GM18870 (cell line): ENCODE data around the gene PCYT2.

ENCODE experiments used
- ATAC-seq: cut with Tn5 transposase; IDR thresholded peaks from one replicate; pipeline ENCODE4 v1.9.1; 2021; ENCODE audit warnings: moderate library complexity; ENCODE audit not compliant: unreplicated experiment

The PCYT2 gene

GRCh38 chr17:81877569-81877968 is 33.6 kb downstream of the PCYT2 start:
- no peak for ATAC-seq

- no peak for ATAC-seq
Observed at GRCh38 chr17:81871387-81872230, 39.6 kb downstream of the PCYT2 start.

DNA sequence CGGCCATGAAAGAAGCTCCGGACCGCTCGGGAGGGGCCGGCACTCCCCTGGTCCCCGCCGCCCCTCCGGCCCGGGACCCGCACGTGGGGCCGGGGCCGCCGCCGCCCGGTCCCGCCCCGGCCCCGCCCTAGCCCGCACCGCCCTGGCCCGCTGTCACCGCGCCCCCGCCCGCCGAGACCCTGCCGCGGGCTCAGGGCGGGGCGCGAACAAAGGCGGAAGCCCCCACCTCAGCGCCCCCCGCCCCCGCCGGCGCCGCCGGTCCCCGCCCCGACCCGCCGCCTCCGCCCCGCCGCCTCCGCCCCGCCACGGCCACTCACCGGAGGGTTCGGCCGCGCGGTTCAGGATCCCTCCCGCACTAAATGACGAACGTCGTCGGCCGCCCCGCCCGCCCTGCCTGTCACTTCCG is 40.2 kb downstream of the PCYT2 start, which contains the start of gene ARHGDIA:
Gene ARHGDIA (minus strand): TSS at position 357 of the 406 bp plus-strand sequence. CDS start 1,407 bp downstream, outside the sequence.
- ATAC-seq, result no peak

DNA sequence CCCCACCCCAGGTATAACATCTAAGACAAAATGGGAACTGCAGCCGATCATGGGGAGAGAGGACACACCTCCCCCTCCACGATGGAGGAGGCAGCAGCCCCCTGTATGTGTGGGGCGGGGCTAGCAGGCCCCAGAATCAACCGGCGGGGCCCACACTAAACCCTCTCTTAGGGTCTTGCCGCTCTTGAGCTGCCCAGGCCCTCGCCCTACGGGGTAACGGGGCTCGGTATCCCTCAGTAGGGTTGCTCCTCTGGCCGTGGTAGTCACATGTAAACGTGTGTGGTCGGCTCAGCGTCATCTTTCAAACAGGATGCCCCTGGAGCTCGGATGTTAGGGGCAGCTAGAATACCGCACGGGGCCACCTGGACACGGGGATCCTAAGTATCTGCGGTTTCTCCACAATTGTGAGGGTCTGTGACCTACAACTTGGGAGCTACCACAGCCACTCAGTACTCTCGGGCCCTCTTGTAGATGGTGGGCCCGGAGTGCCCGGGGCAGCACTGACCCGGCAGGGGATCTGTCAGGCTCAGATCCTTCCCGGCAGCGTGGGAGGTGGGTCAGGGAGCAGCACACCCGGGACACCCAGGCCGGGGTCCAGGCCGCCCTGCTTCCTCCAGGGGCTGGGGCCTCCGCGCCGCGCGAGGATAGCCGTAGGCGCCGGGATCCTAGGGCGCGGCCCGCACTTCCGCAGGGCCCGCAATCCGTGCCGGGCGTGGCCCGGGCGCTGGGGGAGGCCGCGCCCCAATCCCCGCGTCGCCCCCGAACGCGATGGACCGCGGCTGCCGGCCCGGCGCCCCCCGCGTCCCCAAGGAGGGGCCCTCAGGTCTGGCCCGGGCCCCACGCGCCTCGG is 40.8 kb downstream of the PCYT2 start:
- no peak for ATAC-seq

DNA sequence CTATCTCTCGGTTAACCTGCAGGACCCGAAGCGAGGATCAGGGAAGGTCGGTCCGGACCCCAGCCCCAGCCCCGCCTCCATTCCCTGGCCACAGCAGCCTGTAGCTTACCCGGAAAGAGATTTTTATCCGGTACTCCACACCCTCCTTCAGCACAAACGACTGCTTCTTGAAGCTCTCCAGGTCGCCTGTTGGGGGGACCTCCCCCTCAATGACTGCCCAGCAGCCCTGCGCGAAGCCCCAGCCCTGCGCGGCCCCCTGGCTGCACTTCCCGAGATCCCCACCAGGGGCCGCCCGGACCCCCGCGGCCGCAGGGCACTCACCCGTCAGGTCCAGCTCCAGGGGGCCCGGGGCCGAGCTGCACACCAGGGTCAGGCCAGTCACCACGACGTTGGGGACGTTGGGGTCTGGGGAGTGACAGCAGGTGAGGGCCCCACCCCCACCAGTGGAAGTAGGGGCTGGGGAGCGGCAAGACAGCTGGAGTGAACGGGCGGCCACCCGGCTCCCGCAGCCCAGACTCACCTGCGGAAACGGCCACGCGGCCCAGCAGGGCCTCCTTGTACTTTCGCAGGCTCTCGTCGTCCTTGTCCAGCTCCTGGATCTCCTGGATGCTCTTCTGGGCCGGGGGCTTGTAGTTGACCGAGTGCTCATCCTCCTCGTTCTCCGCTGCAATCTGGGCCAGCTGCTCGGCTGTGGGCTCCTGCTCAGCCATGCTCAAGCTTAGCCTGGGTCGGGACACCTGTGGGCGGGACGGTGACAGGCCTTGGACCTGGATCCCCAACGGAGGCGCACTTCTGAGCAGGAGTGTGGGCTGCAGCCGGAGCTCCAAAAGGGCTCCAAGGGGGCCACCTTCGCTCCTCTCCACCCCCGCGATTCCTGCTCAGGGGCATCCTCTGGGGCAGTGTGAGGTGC is 41.7 kb downstream of the PCYT2 start:
- ATAC-seq, result no peak

DNA sequence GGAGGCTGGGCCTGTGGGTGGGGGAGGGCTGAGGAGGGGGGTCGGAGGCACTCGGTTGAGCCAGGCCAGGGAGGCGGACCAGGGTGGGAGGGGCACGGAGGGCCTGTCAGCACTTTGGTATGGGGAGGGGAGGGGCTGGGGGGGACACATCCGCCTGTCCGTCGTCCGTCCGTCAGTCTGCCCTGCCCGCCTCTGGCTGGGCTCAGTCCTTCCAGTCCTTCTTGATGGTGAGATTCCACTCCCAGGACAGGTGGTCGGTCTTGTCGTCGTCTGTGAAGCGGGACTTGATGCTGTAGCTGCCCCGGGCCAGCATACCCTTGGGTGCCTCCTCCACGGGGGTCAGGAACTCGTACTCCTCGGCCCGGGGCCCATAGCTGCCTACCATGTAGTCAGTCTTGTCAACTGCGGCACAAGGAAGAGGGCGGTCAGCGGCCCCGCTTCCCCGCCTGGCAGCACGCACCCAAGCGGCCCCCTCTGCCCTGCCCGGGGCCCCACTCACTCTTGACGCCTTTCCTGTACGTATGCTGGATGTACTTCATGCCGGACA is 42.5 kb downstream of the PCYT2 start:
- no peak for ATAC-seq

GRCh38 chr17:81867991-81868673 is 43.1 kb downstream of the PCYT2 start:
- no peak for ATAC-seq

DNA sequence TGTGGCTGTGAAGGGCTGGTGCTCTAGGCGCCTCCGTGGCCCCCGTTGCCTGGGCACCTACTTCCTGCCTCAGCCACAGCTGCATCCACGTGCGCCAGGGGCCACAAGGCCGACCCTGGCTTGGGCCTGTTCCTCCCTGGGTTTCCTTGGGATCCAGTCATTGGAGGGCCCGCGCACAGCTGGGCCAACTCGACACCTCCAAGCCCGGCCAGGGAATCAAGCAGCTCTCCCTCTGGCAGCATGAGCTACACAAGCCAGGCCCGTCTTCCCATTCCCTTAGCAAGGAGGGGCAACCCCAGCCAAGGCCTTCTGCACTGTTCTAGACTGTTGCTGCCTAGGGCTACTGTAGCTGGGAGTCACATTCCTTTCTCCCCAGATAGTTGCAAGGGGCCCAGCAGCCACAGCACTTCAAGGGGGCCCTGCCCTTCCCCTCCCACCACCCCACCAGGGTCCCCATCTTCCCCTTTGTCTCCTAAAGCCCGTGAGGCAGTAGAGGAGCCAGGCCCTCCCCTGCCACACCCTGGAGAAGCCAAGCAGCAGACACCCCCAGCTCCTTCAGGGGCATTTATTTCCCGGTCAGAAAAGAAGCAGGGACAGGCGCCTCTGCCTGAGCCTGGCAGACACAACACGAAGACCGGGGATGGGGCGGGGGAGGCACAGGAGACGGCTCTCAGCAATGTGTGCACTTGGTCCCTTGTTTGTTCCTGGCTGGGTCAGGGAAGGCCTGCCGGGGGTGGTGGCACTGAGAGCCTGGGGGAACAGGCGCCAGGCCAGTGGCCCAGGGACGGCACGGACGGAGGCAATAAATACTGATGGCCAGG is 43.8 kb downstream of the PCYT2 start:
- ATAC-seq, result no peak

GRCh38 chr17:81866440-81867169 is 44.6 kb downstream of the PCYT2 start:
- ATAC-seq, result no peak

DNA sequence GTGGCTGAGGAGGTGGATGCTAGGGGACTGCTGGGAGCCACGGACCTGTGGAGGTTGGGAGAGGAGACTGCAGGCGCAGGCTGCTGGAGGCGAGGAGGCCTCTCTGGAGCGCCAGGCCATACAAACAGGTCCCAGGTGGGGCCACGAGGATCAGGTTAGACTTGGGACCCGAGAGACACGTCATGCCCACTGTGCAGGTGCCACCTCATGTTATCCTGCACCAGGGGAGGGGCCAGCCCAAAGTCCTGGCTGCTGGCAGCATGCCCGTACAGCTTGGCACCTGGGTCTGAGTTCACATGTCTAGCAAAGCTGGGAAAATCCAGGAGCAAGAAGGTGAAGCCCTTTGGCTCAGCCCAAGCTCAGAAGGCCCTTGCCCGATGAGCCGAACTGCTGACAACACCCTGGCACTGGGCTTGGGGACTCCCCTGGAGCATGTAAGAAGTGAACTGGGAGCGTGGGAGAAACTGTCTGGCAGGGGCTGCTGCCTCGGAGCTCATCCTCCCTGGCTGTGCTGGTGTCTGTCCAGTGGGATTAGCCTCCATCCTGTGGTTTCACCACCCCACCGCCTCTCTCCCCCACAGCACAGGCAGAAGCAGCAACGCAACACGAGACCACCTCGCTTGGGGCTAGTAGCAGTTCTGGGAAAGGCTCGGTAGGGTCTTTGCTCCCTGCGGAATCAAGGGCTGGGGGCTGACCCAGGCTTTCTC is 45.3 kb downstream of the PCYT2 start:
- ATAC-seq, result no peak

DNA sequence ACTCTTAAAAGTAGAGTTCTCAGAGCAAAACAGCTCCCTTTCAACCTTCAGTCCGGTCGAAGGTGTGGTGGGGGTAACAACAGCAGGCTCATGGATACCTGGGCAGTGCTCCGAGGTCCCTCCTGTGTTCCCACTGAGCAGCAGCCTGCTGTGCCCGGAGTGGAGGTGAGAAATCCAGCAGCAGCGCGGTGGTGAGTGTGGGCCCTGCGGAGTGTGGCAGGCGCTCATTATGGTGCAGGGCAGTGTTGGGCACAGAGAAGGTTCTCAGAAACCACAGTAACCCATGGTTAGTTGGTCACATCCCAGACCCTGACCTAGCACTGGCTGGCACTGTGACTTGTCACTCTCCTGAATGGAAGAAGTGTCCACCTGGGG is 45.9 kb downstream of the PCYT2 start:
- ATAC-seq, result no peak

GRCh38 chr17:81863833-81864768 is 47.1 kb downstream of the PCYT2 start:
- ATAC-seq, result no peak

DNA sequence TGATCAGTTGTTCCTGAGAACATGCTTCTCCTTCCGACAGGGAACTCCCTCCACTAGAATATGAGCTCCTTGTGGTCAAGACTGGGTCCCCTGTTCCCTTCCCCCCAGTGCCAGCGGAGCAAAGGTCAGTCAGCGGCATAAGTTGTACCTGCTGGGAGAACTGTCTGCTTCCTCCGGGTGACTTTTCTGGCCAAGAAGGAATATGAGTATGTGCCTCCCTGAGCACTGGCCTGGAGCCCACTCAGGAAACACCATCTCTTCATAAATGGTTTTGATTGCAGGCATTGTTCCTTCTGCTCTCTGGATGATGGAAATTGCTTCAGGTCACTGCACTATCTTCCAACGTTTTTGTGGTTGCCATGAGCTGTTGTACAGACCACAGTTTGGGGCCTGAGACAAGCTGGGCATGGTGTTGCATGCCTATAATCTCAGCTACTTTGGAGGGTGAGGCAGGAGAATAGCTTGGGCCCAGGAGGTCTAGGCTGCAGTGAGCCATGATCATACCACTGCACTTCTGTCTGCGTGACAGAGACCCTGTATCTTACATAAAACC is 48.0 kb downstream of the PCYT2 start:
- no peak for ATAC-seq

DNA sequence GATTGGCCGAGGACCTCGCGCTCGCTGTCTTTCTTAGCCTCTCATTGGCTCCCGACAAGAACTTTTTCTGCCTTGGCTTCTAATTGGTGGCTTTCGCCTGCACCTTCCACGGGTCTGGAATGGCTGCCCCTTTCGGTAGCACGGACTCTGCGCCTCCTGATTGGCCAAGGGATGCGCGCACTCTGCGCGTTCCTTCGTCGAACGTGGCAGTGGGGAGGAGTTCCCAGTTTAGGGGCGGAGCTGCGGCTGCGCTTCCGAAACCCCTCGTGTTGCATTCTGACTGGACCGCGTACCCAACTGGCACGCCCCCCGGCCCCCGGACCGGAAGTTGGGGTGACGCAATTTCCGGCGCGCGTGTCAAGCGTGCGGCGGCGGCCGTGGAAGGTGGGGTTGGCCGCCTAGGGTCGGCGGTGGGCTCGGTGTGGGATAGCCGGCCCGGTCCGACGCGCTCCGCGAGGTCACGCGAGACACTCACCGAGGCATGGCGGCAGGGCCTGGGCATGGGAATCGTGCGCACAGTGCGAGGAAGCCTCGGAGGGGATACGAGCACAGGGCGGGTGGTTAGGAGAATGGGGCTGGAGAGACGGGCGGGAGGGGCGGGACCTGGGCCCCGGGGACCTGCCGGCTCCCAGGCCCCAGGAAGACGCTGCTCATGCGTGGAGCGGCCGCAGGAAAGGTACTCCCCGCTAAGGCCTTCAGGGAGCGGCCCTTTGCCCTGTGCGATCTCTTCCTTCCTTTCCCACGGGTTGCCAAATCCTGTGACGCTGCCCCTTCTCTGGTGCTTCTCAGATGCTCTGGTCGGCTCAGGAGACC is 50.2 kb downstream of the PCYT2 start:
- ATAC-seq, result peak; percentile 91

- no peak for ATAC-seq
Observed at GRCh38 chr17:81859906-81860755, 51.1 kb downstream of the PCYT2 start, which contains the start of gene P4HB. Gene P4HB, minus strand, starts transcription at chr17:81860535. Its CDS starts 64 bp downstream, at chr17:81860471.
